ENCODE measurements around the gene LRGUK. TPM values are rescaled to one million over a fixed set of nuclear protein-coding genes. Genes with fewer than 3 reads are reported as not detected.

Gene LRGUK
- total and polyA plus RNA-seq, 2 donors from 2014 or later: 0.19 to 3.8 TPM

DNA sequence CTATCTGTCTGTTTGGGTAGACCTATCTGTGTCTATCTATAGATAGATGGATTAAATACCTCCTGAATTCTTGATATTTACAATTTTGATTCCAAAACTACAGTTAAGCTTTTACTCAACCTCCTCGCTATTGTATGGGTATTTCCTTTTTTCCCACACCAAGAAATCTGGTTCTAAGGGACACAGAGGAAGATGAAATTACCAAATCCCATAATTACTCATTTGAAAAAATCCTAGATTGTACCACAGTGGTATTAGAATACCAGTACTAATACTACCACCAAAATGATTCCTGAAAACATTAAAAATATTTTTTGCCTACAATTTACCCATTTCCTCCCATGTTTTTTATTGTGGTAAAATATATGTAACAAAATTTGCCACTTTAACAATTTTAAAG lies 53.2 kb downstream of the LRGUK start:
- Histone ChIP-seq H3K36me3 (ENCODE audit: control insufficient read depth in 2 of 3, insufficient read depth in 3 of 3, low read length in 3 of 3) (no peaks in the 10 kb centered on the region), H3K9me3 (ENCODE audit: control insufficient read depth in 2 of 3, insufficient read depth in 1 of 3, low read length in 3 of 3) (no peaks in the 10 kb centered on the region), H3K9ac (ENCODE audit: low read length in 3 of 3) (no peak overlapping the region), H3K27me3 (ENCODE audit: control insufficient read depth, insufficient read depth, low read length) (no peaks in the 10 kb centered on the region), H3K4me3 (ENCODE audit: low read length in 3 of 3) (no peak overlapping the region), H3K27ac (ENCODE audit: low read depth in 2 of 2, low read length in 2 of 2) (no peak overlapping the region), H3K4me1 (ENCODE audit: control insufficient read depth in 2 of 3, insufficient read depth in 2 of 3, low read depth in 1 of 3, low read length in 3 of 3) (no peaks in the 10 kb centered on the region)
- DNase-seq (no peak), FAIRE-seq (no peak)
- TF ChIP-seq, protein P1, sequence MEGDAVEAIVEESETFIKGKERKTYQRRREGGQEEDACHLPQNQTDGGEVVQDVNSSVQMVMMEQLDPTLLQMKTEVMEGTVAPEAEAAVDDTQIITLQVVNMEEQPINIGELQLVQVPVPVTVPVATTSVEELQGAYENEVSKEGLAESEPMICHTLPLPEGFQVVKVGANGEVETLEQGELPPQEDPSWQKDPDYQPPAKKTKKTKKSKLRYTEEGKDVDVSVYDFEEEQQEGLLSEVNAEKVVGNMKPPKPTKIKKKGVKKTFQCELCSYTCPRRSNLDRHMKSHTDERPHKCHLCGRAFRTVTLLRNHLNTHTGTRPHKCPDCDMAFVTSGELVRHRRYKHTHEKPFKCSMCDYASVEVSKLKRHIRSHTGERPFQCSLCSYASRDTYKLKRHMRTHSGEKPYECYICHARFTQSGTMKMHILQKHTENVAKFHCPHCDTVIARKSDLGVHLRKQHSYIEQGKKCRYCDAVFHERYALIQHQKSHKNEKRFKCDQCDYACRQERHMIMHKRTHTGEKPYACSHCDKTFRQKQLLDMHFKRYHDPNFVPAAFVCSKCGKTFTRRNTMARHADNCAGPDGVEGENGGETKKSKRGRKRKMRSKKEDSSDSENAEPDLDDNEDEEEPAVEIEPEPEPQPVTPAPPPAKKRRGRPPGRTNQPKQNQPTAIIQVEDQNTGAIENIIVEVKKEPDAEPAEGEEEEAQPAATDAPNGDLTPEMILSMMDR (IDR thresholded peaks at IDR 0.05; ENCODE audit: borderline replicate concordance, extremely low read depth, insufficient read depth): no peak
- intact Hi-C loops (cut with DNase I): no loop called here

DNA sequence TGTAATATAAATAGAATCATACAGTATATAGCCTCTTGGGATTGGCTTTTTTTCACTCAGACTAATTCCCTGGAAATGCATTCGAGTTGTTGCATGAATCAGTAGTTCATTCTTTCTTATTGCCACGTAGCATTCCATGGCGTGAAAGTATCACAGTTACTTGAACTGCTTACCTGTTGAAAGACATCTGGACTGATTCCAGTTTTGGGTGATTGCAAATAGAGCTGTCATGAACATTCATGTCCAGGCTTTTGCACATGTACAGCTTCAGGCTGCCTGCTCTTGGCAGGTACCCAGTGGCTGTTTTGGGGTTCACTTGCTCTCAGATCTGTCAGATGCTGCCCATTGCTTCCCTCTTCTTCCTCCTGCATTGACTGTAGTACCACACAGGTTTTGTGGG lies 54.9 kb downstream of the LRGUK start:
- H3K4me3 ChIP-seq (ENCODE audit: low read length in 3 of 3): no peak overlapping the region
- intact Hi-C loops (cut with DNase I): no loop called here
- no peaks in the 10 kb centered on the region for H3K9me3 ChIP-seq (ENCODE audit: control insufficient read depth in 2 of 3, insufficient read depth in 1 of 3, low read length in 3 of 3)
- FAIRE-seq (no peak), DNase-seq (no peak)
- H3K9ac ChIP-seq (ENCODE audit: low read length in 3 of 3): no peak overlapping the region
- H3K27ac ChIP-seq (ENCODE audit: low read depth in 2 of 2, low read length in 2 of 2): no peak overlapping the region
- H3K36me3 ChIP-seq (ENCODE audit: control insufficient read depth in 2 of 3, insufficient read depth in 3 of 3, low read length in 3 of 3): no peaks in the 10 kb centered on the region
- H3K4me1 ChIP-seq (ENCODE audit: control insufficient read depth in 2 of 3, insufficient read depth in 2 of 3, low read depth in 1 of 3, low read length in 3 of 3): no peaks in the 10 kb centered on the region
- TF ChIP-seq, protein P1 (IDR thresholded peaks at IDR 0.05; ENCODE audit: borderline replicate concordance, extremely low read depth, insufficient read depth): no peak
- no peaks in the 10 kb centered on the region for H3K27me3 ChIP-seq (ENCODE audit: control insufficient read depth, insufficient read depth, low read length)

- Histone ChIP-seq H3K27me3 (ENCODE audit: control insufficient read depth, insufficient read depth, low read length) (no peaks in the 10 kb centered on the region), H3K27ac (ENCODE audit: low read depth in 2 of 2, low read length in 2 of 2) (no peak overlapping the region), H3K4me3 (ENCODE audit: low read length in 3 of 3) (no peak overlapping the region), H3K9me3 (ENCODE audit: control insufficient read depth in 2 of 3, insufficient read depth in 1 of 3, low read length in 3 of 3) (no peaks in the 10 kb centered on the region), H3K4me1 (ENCODE audit: control insufficient read depth in 2 of 3, insufficient read depth in 2 of 3, low read depth in 1 of 3, low read length in 3 of 3) (no peaks in the 10 kb centered on the region), H3K9ac (ENCODE audit: low read length in 3 of 3) (no peak overlapping the region), H3K36me3 (ENCODE audit: control insufficient read depth in 2 of 3, insufficient read depth in 3 of 3, low read length in 3 of 3) (no peaks in the 10 kb centered on the region)
- no peak for FAIRE-seq
- intact Hi-C loops (cut with DNase I): no loop called here
- TF ChIP-seq, protein P1 (IDR thresholded peaks at IDR 0.05; ENCODE audit: borderline replicate concordance, extremely low read depth, insufficient read depth): no peak
- DNase-seq: no peak
Measured at GRCh38 chr7:134184767-134185166, 57.6 kb downstream of the LRGUK start.

GRCh38 chr7:134186027-134186426 lies 58.9 kb downstream of the LRGUK start:
- no peak overlapping the region for H3K4me3 ChIP-seq (ENCODE audit: low read length in 3 of 3)
- H3K9me3 ChIP-seq (ENCODE audit: control insufficient read depth in 2 of 3, insufficient read depth in 1 of 3, low read length in 3 of 3): no peaks in the 10 kb centered on the region
- H3K36me3 ChIP-seq (ENCODE audit: control insufficient read depth in 2 of 3, insufficient read depth in 3 of 3, low read length in 3 of 3): no peaks in the 10 kb centered on the region
- DNase-seq (no peak), FAIRE-seq (no peak)
- H3K27me3 ChIP-seq (ENCODE audit: control insufficient read depth, insufficient read depth, low read length): no peaks in the 10 kb centered on the region
- H3K4me1 ChIP-seq (ENCODE audit: control insufficient read depth in 2 of 3, insufficient read depth in 2 of 3, low read depth in 1 of 3, low read length in 3 of 3): no peaks in the 10 kb centered on the region
- intact Hi-C loops (cut with DNase I): no loop called here
- no peak overlapping the region for H3K27ac ChIP-seq (ENCODE audit: low read depth in 2 of 2, low read length in 2 of 2)
- no peak overlapping the region for H3K9ac ChIP-seq (ENCODE audit: low read length in 3 of 3)
- TF ChIP-seq, protein P1 (IDR thresholded peaks at IDR 0.05; ENCODE audit: borderline replicate concordance, extremely low read depth, insufficient read depth): no peak

All from kidney (tissue), 14 donors.